Measurements from ENCODE around the gene PLP1. TPM values are rescaled to one million over a fixed set of nuclear protein-coding genes. Genes with fewer than 3 reads are reported as not detected.

PLP1 gene
- total and polyA plus RNA-seq, 9 of the 15 experiments (the other 6 are each of a cell fraction or from before 2014, with no cell fraction given): not detected

DNA sequence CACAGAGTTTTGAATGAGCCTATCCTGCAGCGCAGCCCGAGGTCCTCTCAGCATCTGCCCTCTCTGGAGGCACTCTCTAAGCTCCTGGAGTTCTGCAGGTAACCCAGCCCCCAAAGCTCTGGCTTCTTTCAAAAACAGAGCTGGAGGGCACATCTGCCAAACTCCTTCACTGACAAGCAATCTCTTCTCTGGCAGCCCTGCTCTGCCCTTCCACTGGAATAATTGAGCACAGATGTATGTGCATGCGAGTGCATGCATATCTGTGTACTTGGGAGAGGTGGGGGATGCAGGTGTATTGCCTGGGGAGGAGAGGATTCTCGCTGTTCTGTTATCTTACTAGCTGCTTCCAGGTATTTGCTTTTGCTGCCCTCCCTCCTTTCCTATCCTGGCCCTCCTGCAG, 22.2 kb upstream of the PLP1 start:
- Histone ChIP-seq H3K9me3 (replicated peaks; ENCODE audit: control insufficient read depth, insufficient read depth, low read depth, low read length) (no peaks in the 10 kb centered on the region), H2AFZ (ENCODE audit: low read depth, low read length) (no peak overlapping the region), H3K4me3 (no peak overlapping the region), H3K27me3 (ENCODE audit: control insufficient read depth in 2 of 2, insufficient read depth in 2 of 2, low read length in 2 of 2) (no peaks in the 10 kb centered on the region; a peak in 2 of 5 replicates), H4K20me1 (replicated peaks; ENCODE audit: control insufficient read depth, insufficient read depth, low read length) (no peaks in the 10 kb centered on the region), H3K79me2 (ENCODE audit: control insufficient read depth, insufficient read depth, low read length) (no peaks in the 10 kb centered on the region), H3K4me2 (ENCODE audit: insufficient read depth, low read length) (no peak overlapping the region), H3K36me3 (ENCODE audit: control insufficient read depth, insufficient read depth, low read length) (no peaks in the 10 kb centered on the region), H3K9ac (ENCODE audit: insufficient read depth in 1 of 2, low read depth in 2 of 2, low read length in 2 of 2) (no peak overlapping the region), H3K9me1 (ENCODE audit: control insufficient read depth, insufficient read depth, low read length) (no peaks in the 10 kb centered on the region), H3K4me1 (replicated peaks in 1 of 2; ENCODE audit: control insufficient read depth in 2 of 2, insufficient read depth in 2 of 2, low read length in 2 of 2) (no peaks in the 10 kb centered on the region), H3K27ac (ENCODE audit: extremely low read depth, low read depth, low read length) (no peak overlapping the region)
- TF ChIP-seq FOS (IDR thresholded peaks at IDR 0.05; ENCODE audit: extremely low read depth, insufficient read length) (no peak), KAT2B (IDR thresholded peaks at IDR 0.05; ENCODE audit: low read depth, low read length) (no peak), E2F6 (IDR thresholded peaks at IDR 0.05; ENCODE audit: borderline replicate concordance in 1 of 2, extremely low read depth in 1 of 2, insufficient read depth in 1 of 2, insufficient read length in 1 of 2, low read depth in 1 of 2, low read length in 1 of 2, poor library complexity in 1 of 2, severe bottlenecking in 1 of 2) (no peak), HNRNPL (IDR thresholded peaks at IDR 0.05; ENCODE audit: low read depth, low read length) (no peak), SUPT5H (IDR thresholded peaks at IDR 0.05) (no peak), ZNF280B (CRISPR knock-in tag; IDR thresholded peaks at IDR 0.05) (no peak), HDAC2 (IDR thresholded peaks at IDR 0.05) (no peak), PTRF (tag; IDR thresholded peaks at IDR 0.05) (no peak), KLF10 (CRISPR knock-in tag; IDR thresholded peaks at IDR 0.05) (no peak), ZNF347 (CRISPR knock-in tag; IDR thresholded peaks at IDR 0.05; ENCODE audit: low read depth) (no peak), ZNF436 (CRISPR knock-in tag; IDR thresholded peaks at IDR 0.05) (no peak)
- POLR2A ChIA-PET: no interaction called here
- intact Hi-C loops (cut with micrococcal nuclease): no loop called here
- CTCF ChIA-PET (ENCODE audit: low intra/inter-chr PET ratio): no interaction called here
- no TSS peak for BruUV-seq (replicated peaks)
- ATAC-seq (no peak), DNase-seq (ENCODE audit: extremely low read depth in 1 of 4, low spot score in 3 of 4) (no peak), FAIRE-seq (no peak)
- 0% methylated on average over 3 of the region's 4 CpGs for WGBS (ENCODE audit: insufficient coverage, low coverage, missing lambda C conversion rate)
- in situ Hi-C loops (cut with MboI): no loop called here
